Measurements from ENCODE around the gene ARMC5.
"Not testable (repeated sequence)": the region's sequence is repeated elsewhere in the genome, so short reads cannot be mapped to it uniquely, and the experiment has no call there.

Gene ARMC5

GRCh38 chr16:31416371-31416770, 42.9 kb upstream of the ARMC5 start:
- Histone ChIP-seq H4K20me1 (no peaks in the 10 kb centered on the region), H3K36me3 (no peaks in the 10 kb centered on the region), H3K4me2 (no peak overlapping the region), H3K27ac (no peak overlapping the region), H3K4me3 (no peak overlapping the region), H3K27me3 (no peaks in the 10 kb centered on the region), H3K9ac (no peak overlapping the region), H3K4me1 (peaks cover 0 to 4% (median 0%) of the 10 kb centered on the region in 10 experiments; a peak in 1 of 20 replicates), H3K9me3 (replicated peaks in 1 of 11) (peaks cover 0 to 27% (median 6%) of the 10 kb centered on the region in 11 experiments; a peak in 11 of 22 replicates)
- no peak for TF ChIP-seq Cebpa-rat (IDR thresholded peaks at IDR 0.05)

GRCh38 chr16:31417036-31417435, 42.3 kb upstream of the ARMC5 start:
- H4K20me1 ChIP-seq, result not testable (repeated sequence)

GRCh38 chr16:31417916-31418315, 41.4 kb upstream of the ARMC5 start:
- H3K9ac ChIP-seq, result no peak overlapping the region
- H3K4me1 ChIP-seq, result peaks cover 0 to 4% (median 0%) of the 10 kb centered on the region in 10 experiments; a peak in 1 of 20 replicates
- H3K27ac ChIP-seq, result no peak overlapping the region
- H3K36me3 ChIP-seq, result no peaks in the 10 kb centered on the region
- peaks cover 0 to 40% (median 6%) of the 10 kb centered on the region in 11 experiments; a peak in 11 of 22 replicates for H3K9me3 ChIP-seq (replicated peaks in 1 of 11)
- no peaks in the 10 kb centered on the region for H4K20me1 ChIP-seq
- TF ChIP-seq Cebpa-rat (IDR thresholded peaks at IDR 0.05), result no peak
- H3K4me3 ChIP-seq, result no peak overlapping the region
- H3K4me2 ChIP-seq, result no peak overlapping the region
- no peaks in the 10 kb centered on the region for H3K27me3 ChIP-seq

More at GRCh38 chr16:31417036-31417435, 42.3 kb upstream of the ARMC5 start:
- H3K9me3 ChIP-seq (replicated peaks in 1 of 11), result peaks cover 0 to 34% (median 6%) of the 10 kb centered on the region in 11 experiments; a peak in 11 of 22 replicates
- not testable (repeated sequence) for H3K9ac ChIP-seq, H3K36me3 ChIP-seq, H3K4me2 ChIP-seq, H3K27me3 ChIP-seq, H3K4me3 ChIP-seq, H3K4me1 ChIP-seq, H3K27ac ChIP-seq

GRCh38 chr16:31420037-31420436, 39.3 kb upstream of the ARMC5 start:
- Histone ChIP-seq H4K20me1 (no peaks in the 10 kb centered on the region), H3K4me3 (no peak overlapping the region), H3K27ac (no peak overlapping the region), H3K9ac (no peak overlapping the region), H3K9me3 (replicated peaks in 1 of 11) (peaks cover 0 to 40% (median 6%) of the 10 kb centered on the region in 11 experiments; a peak in 11 of 22 replicates), H3K27me3 (no peaks in the 10 kb centered on the region), H3K4me1 (0 out of 20 replicates have a peak, but pooled peaks cover 0 to 4% (median 0%) of the 10 kb centered on the region in 10 experiments), H3K4me2 (no peak overlapping the region), H3K36me3 (no peaks in the 10 kb centered on the region)
- no peak for TF ChIP-seq Cebpa-rat (IDR thresholded peaks at IDR 0.05)

GRCh38 chr16:31421587-31421986, 37.7 kb upstream of the ARMC5 start:
- Histone ChIP-seq H4K20me1 (no peaks in the 10 kb centered on the region), H3K4me2 (no peak overlapping the region), H3K27ac (no peak overlapping the region), H3K4me3 (no peak overlapping the region), H3K9ac (no peak overlapping the region), H3K36me3 (no peaks in the 10 kb centered on the region), H3K4me1 (no peaks in the 10 kb centered on the region), H3K9me3 (replicated peaks in 1 of 11) (peaks cover 0 to 40% (median 6%) of the 10 kb centered on the region in 11 experiments; a peak in 11 of 22 replicates), H3K27me3 (no peaks in the 10 kb centered on the region)
- TF ChIP-seq Cebpa-rat (IDR thresholded peaks at IDR 0.05), result no peak

- H3K4me1 ChIP-seq, result no peaks in the 10 kb centered on the region
- TF ChIP-seq Cebpa-rat (IDR thresholded peaks at IDR 0.05), result no peak
- no peaks in the 10 kb centered on the region for H3K36me3 ChIP-seq
- no peak overlapping the region for H3K9ac ChIP-seq
- H4K20me1 ChIP-seq, result no peaks in the 10 kb centered on the region
- no peak overlapping the region for H3K4me3 ChIP-seq
- peaks cover 0 to 29% (median 6%) of the 10 kb centered on the region in 11 experiments; a peak in 8 of 22 replicates for H3K9me3 ChIP-seq (replicated peaks in 1 of 11)
- H3K27ac ChIP-seq, result no peak overlapping the region
- H3K4me2 ChIP-seq, result no peak overlapping the region
- no peaks in the 10 kb centered on the region for H3K27me3 ChIP-seq
These were observed 36.1 kb upstream of the ARMC5 start for GRCh38 chr16:31423241-31423640.

GRCh38 chr16:31423801-31424200, 35.5 kb upstream of the ARMC5 start:
- H3K27me3 ChIP-seq, result no peaks in the 10 kb centered on the region
- no peak overlapping the region for H3K9ac ChIP-seq

GRCh38 chr16:31427441-31428278, 31.6 kb upstream of the ARMC5 start:
- H3K4me1 ChIP-seq, result no peaks in the 10 kb centered on the region
- no peak overlapping the region for H3K4me2 ChIP-seq
- no peaks in the 10 kb centered on the region for H3K9me3 ChIP-seq (replicated peaks in 1 of 11)
- H3K4me3 ChIP-seq, result no peak overlapping the region
- no peaks in the 10 kb centered on the region for H3K36me3 ChIP-seq
- no peak overlapping the region for H3K27ac ChIP-seq
- TF ChIP-seq Cebpa-rat (IDR thresholded peaks at IDR 0.05), result no peak
- H3K27me3 ChIP-seq, result no peaks in the 10 kb centered on the region
- H3K9ac ChIP-seq, result no peak overlapping the region
- H4K20me1 ChIP-seq, result no peaks in the 10 kb centered on the region

More at GRCh38 chr16:31423801-31424200, 35.5 kb upstream of the ARMC5 start:
- H3K9me3 ChIP-seq (replicated peaks in 1 of 11), result peaks cover 0 to 29% (median 6%) of the 10 kb centered on the region in 11 experiments; a peak in 8 of 22 replicates
- no peaks in the 10 kb centered on the region for H3K36me3 ChIP-seq
- H3K27ac ChIP-seq, result no peak overlapping the region
- H3K4me3 ChIP-seq, result no peak overlapping the region
- H3K4me2 ChIP-seq, result no peak overlapping the region
- no peak for TF ChIP-seq Cebpa-rat (IDR thresholded peaks at IDR 0.05)
- no peaks in the 10 kb centered on the region for H3K4me1 ChIP-seq
- H4K20me1 ChIP-seq, result no peaks in the 10 kb centered on the region

- H3K27me3 ChIP-seq, result no peaks in the 10 kb centered on the region
- H3K9ac ChIP-seq, result no peak within 1 kb of the TSS
- no peaks in the 10 kb centered on the region for H3K36me3 ChIP-seq
- no peak within 1 kb of the TSS for H3K4me2 ChIP-seq
- H4K20me1 ChIP-seq, result no peaks in the 10 kb centered on the region
- no peaks in the 10 kb centered on the region for H3K4me1 ChIP-seq
- H3K9me3 ChIP-seq (replicated peaks in 1 of 11), result no peaks in the 10 kb centered on the region
- H3K27ac ChIP-seq, result no peak within 1 kb of the TSS
- TF ChIP-seq Cebpa-rat (IDR thresholded peaks at IDR 0.05), result no peak
- H3K4me3 ChIP-seq, result no peak within 1 kb of the TSS
These were observed 31.1 kb upstream of the ARMC5 start, which contains the start of gene COX6A2 for GRCh38 chr16:31428279-31428597. COX6A2 (minus strand) TSS chr16:31428360; CDS start chr16:31428325, 35 bp downstream.
